ENCODE results near the gene METTL2B. TPM values are rescaled to one million over a fixed set of nuclear protein-coding genes. Genes with fewer than 3 reads are reported as not detected.

METTL2B gene
- total RNA-seq, 1 experiment from 2014 or later = 44.8 TPM

Small RNAs within 50 kb of the gene (small RNA-seq; reads per million reads assigned to genes)
- gene AC010655.1 (0 reads per million in 2 experiments), gene AC010655.2 (0 reads per million in 2 experiments), gene RF00017 (0 reads per million in 2 experiments), gene RNU7-54P (0 reads per million in 2 experiments)

Other genes with a start within 250 kb of the METTL2B start
- gene LEP, start 235.5 kb upstream of the METTL2B start, total RNA-seq (2014; rRNA removed; shearing (Covaris generic)) = not detected in 2 replicates
- 30.0 and 31.0 TPM in 2 replicates for gene RBM28, start 132.8 kb upstream of the METTL2B start, total RNA-seq (2014; rRNA removed; shearing (Covaris generic))
- 0.27 and 0.38 TPM in 2 replicates for gene PRRT4, start 115.1 kb upstream of the METTL2B start, total RNA-seq (2014; rRNA removed; shearing (Covaris generic))
- gene IMPDH1, start 66.8 kb upstream of the METTL2B start, total RNA-seq (2014; rRNA removed; shearing (Covaris generic)) = 84.5 and 88.9 TPM in 2 replicates
- 16.1 and 21.6 TPM in 2 replicates for gene HILPDA, start 20.9 kb upstream of the METTL2B start, total RNA-seq (2014; rRNA removed; shearing (Covaris generic))
- gene GARIN1A, start 195.5 kb downstream of the METTL2B start, total RNA-seq (2014; rRNA removed; shearing (Covaris generic)) = 0.03 and 0.17 TPM in 2 replicates